ENCODE measurements around the gene ENSA. TPM values are rescaled to one million over a fixed set of nuclear protein-coding genes. Genes with fewer than 3 reads are reported as not detected.
"Not testable (repeated sequence)": the region's sequence is repeated elsewhere in the genome, so short reads cannot be mapped to it uniquely, and the experiment has no call there.

ENSA gene
- polyA plus RNA-seq, 6 donors from 2014 or later: 57.1 to 85.2 (median 72.9) TPM

GRCh38 chr1:150596095-150596892, 33.1 kb downstream of the ENSA start:
- Mint-ChIP-seq H3K4me1 (peaks cover 12 to 29% (median 24%) of the 10 kb centered on the region in 3 donors), H3K27me3 (no peaks in the 10 kb centered on the region), H3K9me3 (peaks cover 0 to 2% (median 0%) of the 10 kb centered on the region in 7 donors), H3K27ac (peak overlapping the region in 4 of 6 donors; percentile 24 to 76 (median 59)), H3K36me3 (no peaks in the 10 kb centered on the region), H3K4me3 (no peak overlapping the region)
- DNase-seq: no peak
- ATAC-seq (ENCODE audit: low read depth in 2 of 2): no peak

- peaks cover 20 to 32% (median 28%) of the 10 kb centered on the region in 3 donors for H3K4me1 Mint-ChIP-seq
- H3K4me3 Mint-ChIP-seq: no peak overlapping the region
- ATAC-seq (ENCODE audit: low read depth in 2 of 2) (no peak), DNase-seq (no peak)
- H3K27ac Mint-ChIP-seq: peak overlapping the region in 2 of 6 donors; percentile 22 to 67
- H3K36me3 Mint-ChIP-seq: peaks cover 11 to 14% of the 10 kb centered on the region in 2 donors
- no peaks in the 10 kb centered on the region for H3K27me3 Mint-ChIP-seq
- H3K9me3 Mint-ChIP-seq: peaks cover 0 to 1% (median 0%) of the 10 kb centered on the region in 7 donors
These were observed 47.0 kb downstream of the ENSA start for GRCh38 chr1:150582371-150582770.

- peak overlapping the region in 1 of 8 donors; percentile 37 for H3K4me3 Mint-ChIP-seq
- ATAC-seq (ENCODE audit: low read depth in 2 of 2); H3K9me3 Mint-ChIP-seq; DNase-seq; H3K27me3 Mint-ChIP-seq: not testable (repeated sequence)
- H3K36me3 Mint-ChIP-seq: peaks cover 15 to 18% of the 10 kb centered on the region in 2 donors
- H3K4me1 Mint-ChIP-seq: peaks cover 23 to 34% (median 29%) of the 10 kb centered on the region in 3 donors
- peak overlapping the region in 1 of 6 donors; percentile 22 for H3K27ac Mint-ChIP-seq
These were observed 47.5 kb downstream of the ENSA start for GRCh38 chr1:150581962-150582361.

GRCh38 chr1:150581437-150581836, 48.0 kb downstream of the ENSA start:
- not testable (repeated sequence) for DNase-seq; ATAC-seq (ENCODE audit: low read depth in 2 of 2); H3K9me3 Mint-ChIP-seq; H3K27me3 Mint-ChIP-seq
- H3K4me3 Mint-ChIP-seq: peak overlapping the region in 1 of 8 donors; percentile 99
- H3K27ac Mint-ChIP-seq: peak overlapping the region in 1 of 6 donors; percentile 98
- H3K4me1 Mint-ChIP-seq: peaks cover 26 to 37% (median 29%) of the 10 kb centered on the region in 3 donors
- H3K36me3 Mint-ChIP-seq: peaks cover 19 to 23% of the 10 kb centered on the region in 2 donors

GRCh38 chr1:150580966-150581365, 48.4 kb downstream of the ENSA start:
- Mint-ChIP-seq H3K36me3 (peaks cover 21 to 27% of the 10 kb centered on the region in 2 donors), H3K4me3 (peak overlapping the region in 6 of 8 donors; percentile 21 to 99 (median 92)), H3K4me1 (peaks cover 26 to 41% (median 32%) of the 10 kb centered on the region in 3 donors), H3K27ac (peak overlapping the region in 4 of 6 donors; percentile 93 to 98 (median 94))
- ATAC-seq (ENCODE audit: low read depth in 2 of 2); DNase-seq; H3K27me3 Mint-ChIP-seq; H3K9me3 Mint-ChIP-seq: not testable (repeated sequence)

- H3K4me3 Mint-ChIP-seq: peak overlapping the region; percentile 90 to 99 (median 95)
- DNase-seq (no peak), ATAC-seq (ENCODE audit: low read depth in 2 of 2) (peak; percentile 1 to 5)
- H3K27me3 Mint-ChIP-seq: no peaks in the 10 kb centered on the region
- H3K9me3 Mint-ChIP-seq: peaks cover 0 to 1% (median 0%) of the 10 kb centered on the region in 7 donors
- peaks cover 29 to 35% of the 10 kb centered on the region in 2 donors for H3K36me3 Mint-ChIP-seq
- peaks cover 33 to 49% (median 37%) of the 10 kb centered on the region in 3 donors for H3K4me1 Mint-ChIP-seq
- H3K27ac Mint-ChIP-seq: peak overlapping the region; percentile 6 to 98 (median 93)
These were observed 49.3 kb downstream of the ENSA start for GRCh38 chr1:150579945-150580642.

GRCh38 chr1:150579110-150579944, 50.1 kb downstream of the ENSA start, which contains the start of gene MCL1:
Gene MCL1, minus strand, starts transcription at chr1:150579610. Its CDS starts 80 bp downstream, at chr1:150579530.
- Mint-ChIP-seq H3K27ac (peak within 1 kb of the TSS; percentile 96 to 99 (median 98)), H3K4me1 (peaks cover 41 to 56% (median 44%) of the 10 kb centered on the region in 3 donors), H3K4me3 (peak within 1 kb of the TSS; percentile 90 to 99 (median 97)), H3K27me3 (no peaks in the 10 kb centered on the region), H3K36me3 (peaks cover 29 to 39% of the 10 kb centered on the region in 2 donors), H3K9me3 (peaks cover 0 to 1% (median 0%) of the 10 kb centered on the region in 7 donors)
- ATAC-seq (ENCODE audit: low read depth in 2 of 2) (peak; percentile 90), DNase-seq (peak; percentile 91)

GRCh38 chr1:150578272-150579109, 50.9 kb downstream of the ENSA start:
- Mint-ChIP-seq H3K27ac (peak overlapping the region; percentile 93 to 99 (median 96)), H3K9me3 (peaks cover 0 to 1% (median 0%) of the 10 kb centered on the region in 7 donors), H3K27me3 (no peaks in the 10 kb centered on the region), H3K4me1 (peaks cover 42 to 56% (median 51%) of the 10 kb centered on the region in 3 donors), H3K4me3 (peak overlapping the region; percentile 90 to 99 (median 97)), H3K36me3 (peaks cover 29 to 39% of the 10 kb centered on the region in 2 donors)
- no peak for ATAC-seq (ENCODE audit: low read depth in 2 of 2)
- no peak for DNase-seq

- Mint-ChIP-seq H3K27ac (peak overlapping the region; percentile 93 to 99 (median 96)), H3K36me3 (peaks cover 29 to 43% of the 10 kb centered on the region in 2 donors), H3K27me3 (no peaks in the 10 kb centered on the region), H3K9me3 (peaks cover 0 to 1% (median 0%) of the 10 kb centered on the region in 7 donors), H3K4me3 (peak overlapping the region; percentile 90 to 99 (median 97)), H3K4me1 (peaks cover 42 to 59% (median 56%) of the 10 kb centered on the region in 3 donors)
- ATAC-seq (ENCODE audit: low read depth in 2 of 2) (no peak), DNase-seq (no peak)
These were observed 51.7 kb downstream of the ENSA start for GRCh38 chr1:150577557-150578271.

GRCh38 chr1:150576794-150577556, 52.4 kb downstream of the ENSA start:
- H3K4me1 Mint-ChIP-seq: peaks cover 38 to 60% (median 49%) of the 10 kb centered on the region in 3 donors
- H3K9me3 Mint-ChIP-seq: peaks cover 0 to 1% (median 0%) of the 10 kb centered on the region in 7 donors
- peaks cover 29 to 46% of the 10 kb centered on the region in 2 donors for H3K36me3 Mint-ChIP-seq

GRCh38 chr1:150576367-150576711, 53.1 kb downstream of the ENSA start:
- Mint-ChIP-seq H3K9me3 (peaks cover 0 to 1% (median 0%) of the 10 kb centered on the region in 7 donors), H3K27ac (peak overlapping the region in 4 of 6 donors; percentile 34 to 96 (median 66)), H3K4me3 (peak overlapping the region; percentile 90 to 99 (median 97)), H3K36me3 (peaks cover 29 to 46% of the 10 kb centered on the region in 2 donors), H3K4me1 (peaks cover 38 to 61% (median 47%) of the 10 kb centered on the region in 3 donors), H3K27me3 (no peaks in the 10 kb centered on the region)
- ATAC-seq (ENCODE audit: low read depth in 2 of 2): no peak
- DNase-seq: no peak

More at GRCh38 chr1:150576794-150577556, 52.4 kb downstream of the ENSA start:
- DNase-seq (no peak), ATAC-seq (ENCODE audit: low read depth in 2 of 2) (no peak)
- peak overlapping the region; percentile 93 to 99 (median 96) for H3K27ac Mint-ChIP-seq
- H3K27me3 Mint-ChIP-seq: no peaks in the 10 kb centered on the region
- H3K4me3 Mint-ChIP-seq: peak overlapping the region; percentile 90 to 99 (median 97)
